HEK293T (cell line): ENCODE measurements around the gene C1orf226.

ENCODE experiments used
- CTCF ChIA-PET: fragments of 350-600 bp; formaldehyde crosslinking; extraction: SDS; loops from one replicate; lab custom pipeline; 2021; ENCODE audit warnings: antibody characterized with exemption, inconsistent platforms; lab: Yijun Ruan, JAX
- POLR2A ChIA-PET: fragments of 350-600 bp; formaldehyde crosslinking; extraction: SDS; loops from one replicate; lab custom pipeline; 2020; ENCODE audit warnings: antibody characterized with exemption, inconsistent platforms; lab: Yijun Ruan, JAX
- DNase-seq: peaks from one replicate; pipeline ENCODE4 v3.0.0; 2012; ENCODE audit warnings: mixed read lengths; ENCODE audit errors: extremely low spot score
- ARNT ChIP-seq: fragments of 450-650 bp; IDR thresholded peaks from 2 replicates; pipeline ENCODE4 v1.6.1; 2017; ENCODE audit warnings: mild to moderate bottlenecking
- BHLHE40 ChIP-seq: fragments of 450-650 bp; IDR thresholded peaks from 2 replicates; pipeline ENCODE4 v1.6.1; 2016; ENCODE audit warnings: mild to moderate bottlenecking, moderate library complexity, borderline replicate concordance
- CTBP1 ChIP-seq: fragments of 450-650 bp; IDR thresholded peaks from 2 replicates; pipeline ENCODE4 v1.6.1; 2016; ENCODE audit warnings: borderline replicate concordance
- ELF4 ChIP-seq: fragments of 450-650 bp; IDR thresholded peaks from 2 replicates; pipeline ENCODE4 v1.6.1; 2017; ENCODE audit warnings: antibody characterized with exemption
- FOXA1 ChIP-seq: fragments of 450-650 bp; IDR thresholded peaks from 2 replicates; pipeline ENCODE4 v1.6.1; 2016; ENCODE audit warnings: mild to moderate bottlenecking
- FOXK2 ChIP-seq: fragments of 450-650 bp; IDR thresholded peaks from 2 replicates; pipeline ENCODE4 v1.6.1; 2016; ENCODE audit warnings: mild to moderate bottlenecking
- FOXM1 ChIP-seq: fragments of 450-650 bp; IDR thresholded peaks from 2 replicates; pipeline ENCODE4 v1.6.1; 2017; ENCODE audit warnings: mild to moderate bottlenecking, borderline replicate concordance
- HDGF ChIP-seq: fragments of 450-650 bp; IDR thresholded peaks from 2 replicates; pipeline ENCODE4 v1.6.1; 2017; ENCODE audit warnings: antibody characterized with exemption, borderline replicate concordance
- L3MBTL2 ChIP-seq: fragments of 450-650 bp; conservative IDR thresholded peaks from 2 replicates; pipeline ENCODE4 v1.6.1; 2016; ENCODE audit warnings: mild to moderate bottlenecking
- LEF1 ChIP-seq: fragments of 450-650 bp; IDR thresholded peaks from 2 replicates; pipeline ENCODE4 v1.6.1; 2017; ENCODE audit warnings: mild to moderate bottlenecking, borderline replicate concordance
- NFRKB ChIP-seq: fragments of 450-650 bp; IDR thresholded peaks from 2 replicates; pipeline ENCODE4 v1.6.1; 2016; ENCODE audit warnings: mild to moderate bottlenecking, moderate library complexity
- SP1 ChIP-seq: fragments of 450-650 bp; IDR thresholded peaks from 2 replicates; pipeline ENCODE4 v1.6.1; 2017
- SUZ12 ChIP-seq: fragments of 450-650 bp; IDR thresholded peaks from 2 replicates; pipeline ENCODE4 v1.6.1; 2016; ENCODE audit warnings: mild to moderate bottlenecking
- TARDBP ChIP-seq: fragments of 450-650 bp; IDR thresholded peaks from 2 replicates; pipeline ENCODE4 v1.6.1; 2016
- ZNF384 ChIP-seq: fragments of 450-650 bp; IDR thresholded peaks from 2 replicates; pipeline ENCODE4 v1.6.1; 2016
- TF ChIP-seq, protein P1 (sequence below): fragments of 450-650 bp; IDR thresholded peaks from 2 replicates; pipeline ENCODE4 v1.6.1; 2016

Gene C1orf226

GRCh38 chr1:162381941-162382750, 618 bp downstream of the C1orf226 start:
- POLR2A ChIA-PET: no interaction called here
- CTCF ChIA-PET: interaction anchor here (1.2 kb wide), 1 partner anchor 24 kb away, joined by 3 read pairs; no protein-coding TSS in a partner anchor
- no peak for DNase-seq
- TF ChIP-seq SP1 (no peak), NFRKB (no peak), HDGF (no peak), TARDBP (no peak), BHLHE40 (no peak), ZNF384 (no peak), FOXK2 (no peak), CTBP1 (no peak), SUZ12 (no peak), LEF1 (no peak), ELF4 (no peak), FOXM1 (no peak), FOXA1 (no peak), L3MBTL2 (no peak), ARNT (no peak)
- TF ChIP-seq, protein P1, sequence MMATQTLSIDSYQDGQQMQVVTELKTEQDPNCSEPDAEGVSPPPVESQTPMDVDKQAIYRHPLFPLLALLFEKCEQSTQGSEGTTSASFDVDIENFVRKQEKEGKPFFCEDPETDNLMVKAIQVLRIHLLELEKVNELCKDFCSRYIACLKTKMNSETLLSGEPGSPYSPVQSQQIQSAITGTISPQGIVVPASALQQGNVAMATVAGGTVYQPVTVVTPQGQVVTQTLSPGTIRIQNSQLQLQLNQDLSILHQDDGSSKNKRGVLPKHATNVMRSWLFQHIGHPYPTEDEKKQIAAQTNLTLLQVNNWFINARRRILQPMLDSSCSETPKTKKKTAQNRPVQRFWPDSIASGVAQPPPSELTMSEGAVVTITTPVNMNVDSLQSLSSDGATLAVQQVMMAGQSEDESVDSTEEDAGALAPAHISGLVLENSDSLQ: no peak

DNA sequence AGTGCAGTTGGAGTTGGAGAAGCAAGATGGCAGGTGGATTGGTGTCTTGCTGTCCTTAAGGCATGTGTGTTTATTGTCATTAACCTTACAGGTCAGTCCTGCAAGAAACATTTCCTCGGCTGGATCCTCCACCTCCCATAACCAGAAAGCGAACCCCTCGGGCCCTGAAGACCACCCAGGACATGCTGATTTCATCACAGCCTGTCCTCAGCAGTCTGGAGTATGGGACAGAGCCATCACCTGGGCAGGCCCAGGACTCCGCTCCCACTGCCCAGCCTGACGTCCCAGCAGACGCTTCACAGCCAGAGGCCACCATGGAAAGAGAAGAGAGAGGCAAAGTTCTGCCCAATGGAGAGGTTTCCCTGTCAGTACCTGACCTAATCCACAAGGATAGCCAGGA, 1.6 kb downstream of the C1orf226 start:
- TF ChIP-seq FOXK2: no peak
- ChIA-PET CTCF (no interaction called here), POLR2A (no interaction called here)
- no peak for DNase-seq

DNA sequence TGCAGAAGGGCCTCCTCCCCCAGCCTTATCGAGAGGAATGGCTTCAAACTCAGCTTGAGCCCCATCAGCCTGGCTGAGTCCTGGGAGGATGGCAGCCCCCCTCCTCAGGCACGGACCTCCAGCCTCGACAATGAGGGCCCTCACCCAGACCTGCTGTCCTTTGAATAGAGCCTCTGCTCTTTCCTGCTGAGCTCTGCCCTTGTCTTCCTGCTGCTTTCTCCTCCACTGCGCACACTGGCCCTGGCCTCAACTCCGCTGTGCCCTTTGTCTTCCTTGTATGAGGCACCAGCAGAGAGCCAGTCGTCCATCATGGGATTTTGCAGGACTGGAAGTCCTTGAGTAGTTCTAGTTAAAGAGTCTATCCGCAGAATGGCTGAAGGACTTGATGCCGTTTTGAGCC, 2.0 kb downstream of the C1orf226 start:
- no peak for DNase-seq
- ChIA-PET CTCF (no interaction called here), POLR2A (no interaction called here)
- no peak for TF ChIP-seq LEF1
- no peak for TF ChIP-seq TARDBP
- TF ChIP-seq ZNF384: no peak
- TF ChIP-seq FOXK2: no peak
- no peak for TF ChIP-seq SUZ12
- no peak for TF ChIP-seq SP1
- no peak for TF ChIP-seq L3MBTL2
- TF ChIP-seq NFRKB: no peak
- no peak for TF ChIP-seq ELF4
- TF ChIP-seq FOXM1: no peak
- no peak for TF ChIP-seq ARNT
- TF ChIP-seq FOXA1: no peak
- TF ChIP-seq, protein P1: no peak
- TF ChIP-seq CTBP1: no peak
- TF ChIP-seq HDGF: no peak
- TF ChIP-seq BHLHE40: no peak

DNA sequence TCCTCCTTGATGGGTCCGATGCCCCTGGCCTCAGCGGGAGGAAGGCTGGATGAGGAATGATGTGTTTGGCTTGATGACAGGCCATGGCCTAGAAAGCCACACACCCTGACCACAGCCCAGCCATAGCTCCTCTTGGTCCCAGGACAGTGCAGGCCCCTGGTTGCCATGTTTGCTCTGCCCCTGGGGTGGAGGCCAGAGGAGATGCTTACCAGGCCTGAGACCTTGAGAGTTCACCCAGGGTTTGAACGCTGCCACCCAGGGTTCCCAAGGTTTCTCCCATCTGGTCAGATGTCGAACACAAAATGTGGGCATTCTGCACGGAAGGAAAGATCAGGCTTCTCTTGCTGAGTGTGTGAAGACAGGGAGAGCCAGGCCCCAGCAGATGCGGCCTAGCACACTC, 2.6 kb downstream of the C1orf226 start:
- TF ChIP-seq ZNF384: no peak
- TF ChIP-seq L3MBTL2: no peak
- no peak for TF ChIP-seq LEF1
- no peak for TF ChIP-seq NFRKB
- TF ChIP-seq BHLHE40: no peak
- TF ChIP-seq TARDBP: no peak
- TF ChIP-seq CTBP1: no peak
- no peak for TF ChIP-seq ELF4
- TF ChIP-seq, protein P1: no peak
- TF ChIP-seq ARNT: no peak
- no peak for TF ChIP-seq FOXK2
- TF ChIP-seq HDGF: no peak
- no peak for TF ChIP-seq FOXM1
- TF ChIP-seq SP1: no peak
- no peak for TF ChIP-seq FOXA1
- TF ChIP-seq SUZ12: no peak
- ChIA-PET CTCF (no interaction called here), POLR2A (no interaction called here)
- no peak for DNase-seq

DNA sequence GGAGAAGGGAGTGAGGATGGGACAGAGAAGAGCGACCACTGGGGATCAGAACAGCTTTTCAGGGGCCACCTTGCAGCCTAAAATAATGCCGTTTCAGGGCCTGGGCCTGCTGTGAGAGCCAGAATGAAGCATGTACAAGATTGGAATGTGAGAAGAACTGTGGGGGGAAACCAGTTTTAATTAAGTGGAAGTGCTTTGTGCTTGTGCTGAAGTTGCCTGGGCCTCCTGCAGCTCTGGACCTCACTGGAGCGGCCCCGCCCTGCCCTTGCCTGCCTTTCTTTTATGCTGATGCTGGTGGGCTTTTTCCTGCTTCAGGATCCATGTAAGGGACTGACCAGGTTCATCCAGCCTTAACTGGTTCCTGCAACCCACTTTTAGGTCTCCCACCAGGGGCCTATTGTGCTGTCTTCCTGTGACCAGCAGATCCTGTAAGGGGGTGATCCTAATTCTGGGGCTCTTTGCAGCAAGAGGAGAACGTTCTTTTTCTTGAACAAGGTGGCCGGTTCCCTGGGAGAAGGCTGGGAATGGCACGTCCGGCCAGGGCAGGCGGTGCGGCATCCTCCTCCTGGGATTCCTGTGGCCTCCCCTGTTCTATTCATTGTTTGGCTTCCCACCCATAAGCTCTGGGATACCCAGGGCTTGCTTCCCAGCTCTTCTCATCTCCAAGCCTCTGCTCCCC, 3.2 kb downstream of the C1orf226 start:
- ChIA-PET CTCF (no interaction called here), POLR2A (no interaction called here)
- TF ChIP-seq ELF4 (no peak), SUZ12 (no peak), NFRKB (no peak), ZNF384 (no peak), FOXA1 (no peak), LEF1 (no peak)
- TF ChIP-seq, protein P1: no peak
- DNase-seq: no peak

DNA sequence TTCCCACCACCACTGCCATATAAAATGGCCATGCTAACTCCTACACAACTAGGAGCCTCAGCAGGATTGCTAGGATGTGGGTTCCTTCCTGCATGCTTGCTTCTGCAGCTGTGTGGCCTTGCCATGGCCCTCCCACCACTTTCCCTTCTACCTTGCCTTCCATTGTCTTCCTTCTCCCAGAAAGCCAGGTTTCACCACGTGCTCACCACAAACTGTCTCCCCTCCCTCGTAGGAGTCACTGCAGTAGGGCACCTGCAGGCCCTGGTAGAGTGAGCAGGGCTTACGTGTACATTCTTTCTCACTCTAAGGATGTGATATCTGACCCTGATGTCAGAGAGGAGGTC, 3.7 kb downstream of the C1orf226 start:
- CTCF ChIA-PET: no interaction called here
- TF ChIP-seq TARDBP (no peak), ZNF384 (no peak), FOXA1 (no peak), NFRKB (no peak), SUZ12 (no peak), SP1 (no peak), ELF4 (no peak), ARNT (no peak), FOXM1 (no peak), HDGF (no peak), CTBP1 (no peak), FOXK2 (no peak), L3MBTL2 (no peak), BHLHE40 (no peak), LEF1 (no peak)
- TF ChIP-seq, protein P1: no peak
- POLR2A ChIA-PET: no interaction called here
- DNase-seq: no peak
